DMS79 treated with DMSO at 0.1 percent for 48 hours (cell line): ENCODE measurements around the gene ZAP70.

Source experiments
- DNase-seq: peaks from one replicate; lab custom pipeline; 2025; lab: John Stamatoyannopoulos, UW

ZAP70 gene

GRCh38 chr2:97717613-97717995 lies 4.2 kb downstream of the ZAP70 start:
- no peak for DNase-seq

- no peak for DNase-seq
Measured at GRCh38 chr2:97718051-97718882, 4.9 kb downstream of the ZAP70 start.

- DNase-seq: no peak
Measured at GRCh38 chr2:97718942-97719341, 5.6 kb downstream of the ZAP70 start.

- DNase-seq: no peak
Measured at GRCh38 chr2:97719362-97720155, 6.2 kb downstream of the ZAP70 start.

- no peak for DNase-seq
Measured at GRCh38 chr2:97720746-97721145, 7.4 kb downstream of the ZAP70 start.

GRCh38 chr2:97722227-97722626 lies 8.9 kb downstream of the ZAP70 start:
- no peak for DNase-seq

GRCh38 chr2:97723156-97724072 lies 10.0 kb downstream of the ZAP70 start:
- DNase-seq: no peak

- DNase-seq: no peak
Measured at GRCh38 chr2:97724073-97724410, 10.7 kb downstream of the ZAP70 start.

- DNase-seq: no peak
Measured at GRCh38 chr2:97724501-97724900, 11.1 kb downstream of the ZAP70 start.

GRCh38 chr2:97724946-97725688 lies 11.7 kb downstream of the ZAP70 start:
- no peak for DNase-seq

GRCh38 chr2:97726261-97727064 lies 13.1 kb downstream of the ZAP70 start:
- no peak for DNase-seq

GRCh38 chr2:97727296-97727695 lies 13.9 kb downstream of the ZAP70 start:
- DNase-seq: no peak

GRCh38 chr2:97728091-97728731 lies 14.8 kb downstream of the ZAP70 start:
- no peak for DNase-seq

GRCh38 chr2:97730245-97730644 lies 16.9 kb downstream of the ZAP70 start:
- no peak for DNase-seq

- no peak for DNase-seq
Measured at GRCh38 chr2:97731274-97732020, 18.1 kb downstream of the ZAP70 start.

- DNase-seq: no peak
Measured at GRCh38 chr2:97732436-97733340, 19.3 kb downstream of the ZAP70 start.

- no peak for DNase-seq
Measured at GRCh38 chr2:97733341-97734035, 20.1 kb downstream of the ZAP70 start.
